IMR-90 (cell line): ENCODE results near the gene MAPK9. TPM values are rescaled to one million over a fixed set of nuclear protein-coding genes. Genes with fewer than 3 reads are reported as not detected.

Experiments used
- ATAC-seq: fragments of 200-7000 bp; cut with Tn5 transposase; 2 replicates; pipeline ENCODE4 v1.9.1; 2020; ENCODE audit warnings: low read depth, mild to moderate bottlenecking, moderate library complexity
- BruUV-seq: library from RNA; stranded (reverse); fragments of 400-500 nt; replicated peaks from 2 replicates; lab custom pipeline; 2021; lab: Mats Ljungman, UMichigan
- CTCF ChIA-PET: fragments of 300-600 bp; formaldehyde crosslinking; extraction: SDS; loops from one replicate; lab custom pipeline; 2021; ENCODE audit warnings: antibody characterized with exemption; lab: Yijun Ruan, JAX
- POLR2A ChIA-PET: fragments of 300-600 bp; sonication (Branson Sonifier 250); formaldehyde crosslinking; loops from one replicate; lab custom pipeline; 2022; ENCODE audit warnings: antibody characterized with exemption; ENCODE audit not compliant: unreplicated experiment; lab: Charles Lee
- DNase-seq: peaks from one replicate; pipeline ENCODE4 v3.0.0; 2013
- H2AFZ ChIP-seq: replicated peaks from 2 replicates; pipeline ENCODE3; 2013; ENCODE audit warnings: low read length, mild to moderate bottlenecking; ENCODE audit not compliant: poor library complexity
- H2AK5ac ChIP-seq: 2 replicates; pipeline ENCODE4 v1.6.1; 2013; ENCODE audit warnings: low read depth, low read length, inconsistent platforms
- H2AK9ac ChIP-seq: replicated peaks from 2 replicates; pipeline ENCODE3; 2013; ENCODE audit warnings: mild to moderate bottlenecking, low read depth, low read length, moderate library complexity; ENCODE audit not compliant: poor library complexity
- H2BK120ac ChIP-seq: 2 replicates; pipeline ENCODE4 v1.6.1; 2013; ENCODE audit warnings: low read depth, low read length, inconsistent platforms
- H2BK15ac ChIP-seq: 3 replicates; pipeline ENCODE4 v1.6.1; 2013; ENCODE audit warnings: low read depth, low read length, inconsistent platforms
- H2BK20ac ChIP-seq: 2 replicates; pipeline ENCODE4 v1.6.1; 2013; ENCODE audit warnings: low read depth, mild to moderate bottlenecking, inconsistent platforms, low read length, moderate library complexity
- H2BK5ac ChIP-seq: 2 replicates; pipeline ENCODE4 v1.6.1; 2013; ENCODE audit warnings: mild to moderate bottlenecking, low read depth, low read length, inconsistent platforms; ENCODE audit not compliant: poor library complexity, severe bottlenecking
- H3K14ac ChIP-seq: replicated peaks from 2 replicates; pipeline ENCODE4 v1.6.1; 2013; ENCODE audit warnings: low read depth, low read length, inconsistent platforms
- H3K18ac ChIP-seq: 2 replicates; pipeline ENCODE4 v1.6.1; 2013; ENCODE audit warnings: low read depth, low read length, control low read depth
- H3K23ac ChIP-seq: 2 replicates; pipeline ENCODE4 v1.6.1; 2013; ENCODE audit warnings: low read depth, low read length, inconsistent platforms
- H3K27ac ChIP-seq: 2 replicates; pipeline ENCODE4 v1.5.1; 2013; ENCODE audit warnings: mild to moderate bottlenecking, control low read depth, low read length; ENCODE audit not compliant: insufficient read depth
- H3K27me3 ChIP-seq: 2 replicates; pipeline ENCODE4 v1.6.1; 2013; ENCODE audit warnings: low read length; ENCODE audit not compliant: control insufficient read depth, insufficient read depth
- H3K36me3 ChIP-seq: 2 replicates; pipeline ENCODE4 v1.6.1; 2013; ENCODE audit warnings: low read length, mixed read lengths; ENCODE audit not compliant: control insufficient read depth, insufficient read depth
- H3K4ac ChIP-seq: 2 replicates; pipeline ENCODE4 v1.6.1; 2013; ENCODE audit warnings: low read depth, low read length, inconsistent platforms
- H3K4me1 ChIP-seq: 2 replicates; pipeline ENCODE4 v1.6.1; 2013; ENCODE audit warnings: low read length, mixed read lengths; ENCODE audit not compliant: control insufficient read depth, insufficient read depth
- H3K4me2 ChIP-seq: 2 replicates; pipeline ENCODE4 v1.6.1; 2013; ENCODE audit warnings: low read depth, mild to moderate bottlenecking, control low read depth, low read length, moderate library complexity
- H3K4me3 ChIP-seq: 2 replicates; pipeline ENCODE4 v1.5.1; 2013; ENCODE audit warnings: low read depth, mild to moderate bottlenecking, control low read depth, low read length, moderate library complexity; ENCODE audit not compliant: insufficient read depth
- H3K56ac ChIP-seq: 2 replicates; pipeline ENCODE4 v1.6.1; 2013; ENCODE audit warnings: low read length, inconsistent platforms; ENCODE audit not compliant: insufficient read depth; ENCODE audit errors: extremely low read depth
- H3K79me1 ChIP-seq, 2 experiments: 2 replicates each; pipeline ENCODE4 v1.6.1; 2013; ENCODE audit warnings: low read length in 2 of 2, inconsistent platforms in 1 of 2, low read depth in 1 of 2
- H3K9ac ChIP-seq: 2 replicates; pipeline ENCODE4 v1.6.1; 2013; ENCODE audit warnings: low read depth, low read length, control low read depth
- H3K9me1 ChIP-seq: 2 replicates; pipeline ENCODE4 v1.6.1; 2013; ENCODE audit warnings: low read length, inconsistent platforms; ENCODE audit not compliant: insufficient read depth
- H3K9me3 ChIP-seq: 2 replicates; pipeline ENCODE4 v1.6.1; 2013; ENCODE audit warnings: low read length; ENCODE audit not compliant: control insufficient read depth, insufficient read depth
- H4K20me1 ChIP-seq: 2 replicates; pipeline ENCODE4 v1.6.1; 2013; ENCODE audit warnings: low read length, inconsistent platforms; ENCODE audit not compliant: insufficient read depth
- H4K5ac ChIP-seq: 2 replicates; pipeline ENCODE4 v1.6.1; 2013; ENCODE audit warnings: mild to moderate bottlenecking, low read depth, low read length, control low read depth
- H4K8ac ChIP-seq, 2 experiments: 2 replicates each; pipeline ENCODE4 v1.6.1; 2013; ENCODE audit warnings: low read depth in 2 of 2, low read length in 2 of 2, control low read depth in 1 of 2, inconsistent platforms in 1 of 2
- H4K91ac ChIP-seq: 2 replicates; pipeline ENCODE4 v1.6.1; 2013; ENCODE audit warnings: low read depth, low read length, inconsistent platforms; ENCODE audit not compliant: insufficient read depth
- BHLHE40 ChIP-seq: fragments of 150-350 bp; IDR thresholded peaks from 2 replicates; pipeline ENCODE4 v1.6.1; 2016; ENCODE audit warnings: mild to moderate bottlenecking, low read depth, low read length
- WGBS, 2 experiments: methylation state at CpG; one replicate each; pipeline versions ENCODE4 v1.1.5 to v1.1.7; 2013; ENCODE audit warnings: missing lambda C conversion rate in 2 of 2; ENCODE audit not compliant: insufficient read length in 1 of 2; ENCODE audit errors: extremely low coverage in 2 of 2; 5-methylcytosine and 5-hydroxymethylcytosine counted together
- dilution Hi-C: fragments of 300-500 bp; cut with HindIII; formaldehyde crosslinking; loops from one replicate; pipeline ENCODE4 v1.14.3; 2018; ENCODE audit warnings: low sequenced_read_pairs; ENCODE audit not compliant: unreplicated experiment
- in situ Hi-C: fragments of 300-500 bp; cut with MboI; formaldehyde crosslinking; loops from 3 replicates; pipeline ENCODE4 v1.14.3; 2019; ENCODE audit warnings: low sequenced_read_pairs, inconsistent platforms, mixed read lengths
- intact Hi-C: fragments of 100-400 bp; cut with micrococcal nuclease; formaldehyde crosslinking; loops from 2 replicates; pipeline ENCODE4 v1.10.0; 2022
- polyA plus RNA-seq, 3 experiments: library from polyadenylated mRNA; depleted of rRNA; stranded (reverse); fragments of >200 nt; gene quantifications; 2 replicates each; pipeline ENCODE4 v1.2.3, GENCODE V29; 2012; ENCODE audit warnings: low replicate concordance in 1 of 3
- total RNA-seq: library from RNA; depleted of rRNA; stranded (reverse); fragments of >200 nt; gene quantifications from 2 replicates; pipeline ENCODE4 v1.2.3, GENCODE V29; 2012

The MAPK9 gene
- total and polyA plus RNA-seq, 2 of the 4 experiments (the other 2 are of a cell fraction) = 22.9 to 23.3 TPM

DNA sequence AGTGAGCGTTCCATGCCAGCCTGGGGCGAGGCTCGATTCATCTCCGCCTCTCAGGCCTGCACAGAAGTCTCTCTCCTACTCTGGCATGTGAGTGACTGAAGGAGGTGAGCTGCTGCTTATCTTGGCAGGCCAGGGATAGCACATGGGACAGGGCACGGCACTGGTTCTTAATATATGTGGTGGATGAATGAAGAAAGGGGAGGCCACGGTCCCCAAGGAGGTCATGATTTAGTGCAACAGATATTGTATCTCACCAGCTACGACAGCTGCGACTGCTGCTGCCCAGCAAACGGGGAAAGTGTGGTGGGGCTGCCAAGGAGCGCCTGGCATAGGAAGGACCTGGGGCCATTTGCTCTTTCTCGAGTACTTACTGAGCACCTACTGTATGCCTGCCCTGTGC lies 19.3 kb upstream of the MAPK9 start:
- ChIA-PET CTCF (interaction anchor here (1.5 kb wide), 1 partner anchor 18 kb away, joined by 4 read pairs; no protein-coding TSS in a partner anchor), POLR2A (no interaction called here)

More for the DNA sequence above, 19.3 kb upstream of the MAPK9 start:
- ATAC-seq = no peak
- H3K4me3 ChIP-seq = no peak overlapping the region
- no peak overlapping the region for H3K56ac ChIP-seq
- no peak overlapping the region for H2BK5ac ChIP-seq
- H3K27ac ChIP-seq = no peak overlapping the region
- H3K23ac ChIP-seq = no peak overlapping the region
- H3K36me3 ChIP-seq = peaks cover 6% of the 10 kb centered on the region
- no peak overlapping the region for H3K14ac ChIP-seq
- intact Hi-C loops = no loop called here
- H3K27me3 ChIP-seq = no peaks in the 10 kb centered on the region
- no peak overlapping the region for H2AFZ ChIP-seq
- H3K18ac ChIP-seq = no peak overlapping the region
- H2AK5ac ChIP-seq = no peak overlapping the region
- BruUV-seq = no TSS peak
- 0 out of 2 replicates have a peak, but pooled peaks cover under 1% of the 10 kb centered on the region for H3K9me1 ChIP-seq
- H3K4me1 ChIP-seq = no peaks in the 10 kb centered on the region
- H4K5ac ChIP-seq = no peak overlapping the region
- H2AK9ac ChIP-seq = no peak overlapping the region
- no peak for DNase-seq
- no peak overlapping the region for H4K8ac ChIP-seq
- H2BK120ac ChIP-seq = no peak overlapping the region
- H4K91ac ChIP-seq = no peak overlapping the region
- 100% methylated on average over 2 of the region's 11 CpGs; no CpG with 5 or more reads in 1 of the 2 experiments for WGBS, 2 experiments
- no peaks in the 10 kb centered on the region for H3K9me3 ChIP-seq
- no peaks in the 10 kb centered on the region for H3K79me1 ChIP-seq
- no peak for TF ChIP-seq BHLHE40
- no peak overlapping the region for H2BK20ac ChIP-seq
- H3K9ac ChIP-seq = no peak overlapping the region
- H2BK15ac ChIP-seq = no peak overlapping the region
- no peaks in the 10 kb centered on the region for H4K20me1 ChIP-seq
- no peak overlapping the region for H3K4me2 ChIP-seq
- in situ Hi-C loops = no loop called here
- dilution Hi-C loops = no loop called here
- H3K4ac ChIP-seq = no peak overlapping the region
